ENCODE results near the gene CORO2B. TPM values are rescaled to one million over a fixed set of nuclear protein-coding genes. Genes with fewer than 3 reads are reported as not detected.

CORO2B gene
- total RNA-seq, 1 donor from 2014 or later: 3.9 TPM

GRCh38 chr15:68650901-68651709, 72.3 kb downstream of the CORO2B start:
- Mint-ChIP-seq H3K4me1 (ENCODE audit: unreplicated experiment) (peaks cover 18% of the 10 kb centered on the region), H3K27me3 (peaks cover 6% of the 10 kb centered on the region), H3K27ac (no peak overlapping the region), H3K4me3 (no peak overlapping the region), H3K36me3 (no peaks in the 10 kb centered on the region), H3K9me3 (no peaks in the 10 kb centered on the region)
- TF ChIP-seq, protein P1, sequence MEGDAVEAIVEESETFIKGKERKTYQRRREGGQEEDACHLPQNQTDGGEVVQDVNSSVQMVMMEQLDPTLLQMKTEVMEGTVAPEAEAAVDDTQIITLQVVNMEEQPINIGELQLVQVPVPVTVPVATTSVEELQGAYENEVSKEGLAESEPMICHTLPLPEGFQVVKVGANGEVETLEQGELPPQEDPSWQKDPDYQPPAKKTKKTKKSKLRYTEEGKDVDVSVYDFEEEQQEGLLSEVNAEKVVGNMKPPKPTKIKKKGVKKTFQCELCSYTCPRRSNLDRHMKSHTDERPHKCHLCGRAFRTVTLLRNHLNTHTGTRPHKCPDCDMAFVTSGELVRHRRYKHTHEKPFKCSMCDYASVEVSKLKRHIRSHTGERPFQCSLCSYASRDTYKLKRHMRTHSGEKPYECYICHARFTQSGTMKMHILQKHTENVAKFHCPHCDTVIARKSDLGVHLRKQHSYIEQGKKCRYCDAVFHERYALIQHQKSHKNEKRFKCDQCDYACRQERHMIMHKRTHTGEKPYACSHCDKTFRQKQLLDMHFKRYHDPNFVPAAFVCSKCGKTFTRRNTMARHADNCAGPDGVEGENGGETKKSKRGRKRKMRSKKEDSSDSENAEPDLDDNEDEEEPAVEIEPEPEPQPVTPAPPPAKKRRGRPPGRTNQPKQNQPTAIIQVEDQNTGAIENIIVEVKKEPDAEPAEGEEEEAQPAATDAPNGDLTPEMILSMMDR (conservative IDR thresholded peaks at IDR 0.05): peak; percentile 86
- DNase-seq (ENCODE audit: extremely low spot score, unreplicated experiment): peak; percentile 78

- H3K9me3 Mint-ChIP-seq: no peaks in the 10 kb centered on the region
- no peak overlapping the region for H3K4me3 Mint-ChIP-seq
- no peaks in the 10 kb centered on the region for H3K36me3 Mint-ChIP-seq
- TF ChIP-seq, protein P1 (conservative IDR thresholded peaks at IDR 0.05): no peak
- H3K4me1 Mint-ChIP-seq (ENCODE audit: unreplicated experiment): peaks cover 12% of the 10 kb centered on the region
- H3K27ac Mint-ChIP-seq: no peak overlapping the region
- no peak for DNase-seq (ENCODE audit: extremely low spot score, unreplicated experiment)
- H3K27me3 Mint-ChIP-seq: peaks cover 6% of the 10 kb centered on the region
These were observed 73.2 kb downstream of the CORO2B start for GRCh38 chr15:68651916-68652525.

DNA sequence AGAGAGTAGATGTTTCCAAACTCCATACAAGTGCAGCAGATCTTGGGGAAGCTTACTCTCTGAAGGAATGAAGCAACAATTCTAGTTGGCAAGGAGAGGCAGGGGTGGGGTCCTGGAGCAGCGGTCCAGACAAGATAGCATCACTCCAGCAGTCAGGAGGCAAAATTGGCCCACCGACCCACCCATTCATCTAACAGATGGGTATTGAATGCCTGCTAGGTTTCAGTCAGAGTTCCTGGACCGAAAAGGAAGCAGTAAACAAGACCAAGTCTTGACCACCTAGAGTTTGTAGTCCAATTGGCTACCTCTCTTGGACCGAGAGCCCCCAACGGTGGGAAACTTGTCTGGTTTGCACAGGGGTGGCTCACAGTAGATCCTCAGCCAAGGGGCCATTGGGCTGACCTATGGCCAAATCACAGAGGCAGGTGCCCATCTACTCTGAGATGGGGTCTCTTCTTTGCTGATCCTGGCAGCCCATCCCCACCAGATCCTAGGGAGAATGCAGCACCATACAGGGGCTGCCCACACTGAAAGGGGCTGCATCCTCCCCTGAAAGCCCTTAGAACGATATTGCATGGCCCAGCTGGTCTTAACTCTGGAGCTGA, 74.3 kb downstream of the CORO2B start:
- no peak for DNase-seq (ENCODE audit: extremely low spot score, unreplicated experiment)
- Mint-ChIP-seq H3K36me3 (no peaks in the 10 kb centered on the region), H3K27me3 (peaks cover 6% of the 10 kb centered on the region), H3K9me3 (no peaks in the 10 kb centered on the region), H3K27ac (no peak overlapping the region), H3K4me3 (no peak overlapping the region), H3K4me1 (ENCODE audit: unreplicated experiment) (peaks cover 11% of the 10 kb centered on the region)
- TF ChIP-seq, protein P1 (conservative IDR thresholded peaks at IDR 0.05): no peak

DNA sequence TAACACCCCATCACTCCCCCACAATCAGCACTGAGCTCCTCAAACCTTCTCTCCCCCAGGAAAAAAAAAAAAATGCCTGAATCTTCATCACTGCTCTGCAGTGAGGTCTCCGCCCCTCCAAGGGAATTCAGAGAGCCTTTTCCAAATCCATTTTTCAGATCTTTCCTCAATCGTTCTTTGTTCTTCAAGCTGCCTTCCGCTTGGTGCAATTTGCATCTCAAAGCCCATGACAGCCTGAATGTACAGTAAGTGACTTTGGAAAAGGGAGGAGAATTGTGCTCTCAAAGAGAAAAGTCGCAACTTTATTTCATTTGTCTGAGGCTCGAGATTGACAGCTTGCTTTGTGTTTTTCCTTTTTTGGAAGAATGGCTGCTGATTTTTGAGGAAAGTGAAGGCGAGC, 75.0 kb downstream of the CORO2B start:
- Mint-ChIP-seq H3K36me3 (no peaks in the 10 kb centered on the region), H3K9me3 (no peaks in the 10 kb centered on the region), H3K27ac (no peak overlapping the region), H3K4me3 (no peak overlapping the region), H3K27me3 (peaks cover 6% of the 10 kb centered on the region), H3K4me1 (ENCODE audit: unreplicated experiment) (peaks cover 11% of the 10 kb centered on the region)
- TF ChIP-seq, protein P1 (conservative IDR thresholded peaks at IDR 0.05): no peak
- DNase-seq (ENCODE audit: extremely low spot score, unreplicated experiment): no peak

GRCh38 chr15:68654786-68655560, 76.2 kb downstream of the CORO2B start:
- Mint-ChIP-seq H3K4me1 (ENCODE audit: unreplicated experiment) (peaks cover 11% of the 10 kb centered on the region), H3K27me3 (peaks cover 6% of the 10 kb centered on the region), H3K9me3 (no peaks in the 10 kb centered on the region), H3K36me3 (no peaks in the 10 kb centered on the region), H3K27ac (no peak overlapping the region), H3K4me3 (no peak overlapping the region)
- no peak for DNase-seq (ENCODE audit: extremely low spot score, unreplicated experiment)
- TF ChIP-seq, protein P1 (conservative IDR thresholded peaks at IDR 0.05): no peak

Data from type B pancreatic cell (in vitro differentiated cells).